Psoas muscle (tissue), 8 donors: ENCODE results near the gene PLG. TPM values are rescaled to one million over a fixed set of nuclear protein-coding genes. Genes with fewer than 3 reads are reported as not detected.
"Not testable (repeated sequence)": the region's sequence is repeated elsewhere in the genome, so short reads cannot be mapped to it uniquely, and the experiment has no call there.

Source experiments
- ATAC-seq, 4 donors: fragments of 200-7000 bp; cut with Tn5 transposase; one replicate each; pipeline ENCODE4 v1.9.1; 2020; ENCODE audit warnings: moderate library complexity in 3 of 4, mild to moderate bottlenecking in 2 of 4
- DNase-seq, 2 donors: peaks; one replicate each; pipeline ENCODE4 v3.0.0-alpha.2; 2020
- H3K27ac ChIP-seq: fragments of 200-600 bp; one replicate; pipeline ENCODE4 v1.8.0; 2022
- H3K27me3 ChIP-seq, 3 donors: fragments of 200-600 bp in 1 of 3; one replicate each; pipeline versions ENCODE4 v1.6.1 to v1.8.0; 2013 to 2022; ENCODE audit warnings: low read length in 2 of 3, mild to moderate bottlenecking in 2 of 3, moderate library complexity in 1 of 3; ENCODE audit not compliant: insufficient read depth in 3 of 3
- H3K36me3 ChIP-seq, 2 donors: fragments of 200-600 bp in 1 of 2; one replicate each; pipeline versions ENCODE4 v1.6.1 to v1.8.0; 2013 to 2022; ENCODE audit warnings: low read depth in 1 of 2, mild to moderate bottlenecking in 1 of 2, moderate library complexity in 1 of 2; ENCODE audit not compliant: insufficient read depth in 1 of 2
- H3K4me1 ChIP-seq: fragments of 200-600 bp; one replicate; pipeline ENCODE4 v1.8.0; 2022
- H3K4me3 ChIP-seq: fragments of 200-600 bp; one replicate; pipeline ENCODE4 v1.8.0; 2022; ENCODE audit warnings: mild to moderate bottlenecking
- H3K9me3 ChIP-seq: fragments of 200-600 bp; one replicate; pipeline ENCODE4 v1.8.0; 2022
- CTCF ChIP-seq: fragments of 200-600 bp; IDR thresholded peaks from one replicate; pipeline ENCODE4 v1.8.0; 2022; ENCODE audit warnings: antibody characterized with exemption
- WGBS, 3 donors: extraction: QIAGEN DNeasy Blood & Tissue Kit; methylation state at CpG; one replicate each; pipeline versions ENCODE4 v1.1.6 to v1.1.7; 2013; 5-methylcytosine and 5-hydroxymethylcytosine counted together
- intact Hi-C, 2 donors: fragments of 100-400 bp; cut with DNase I; formaldehyde crosslinking; loops; one replicate each; pipeline versions ENCODE4 v1.11.0 to v1.14.2; 2022
- polyA plus RNA-seq, 3 donors: library from polyadenylated mRNA; stranded (reverse); fragments of 200-250 nt; gene quantifications; one replicate each; pipeline ENCODE4 v1.2.3, GENCODE V29; 2013
- total RNA-seq, 4 donors: library from RNA; stranded (reverse); fragmentation: NEBNext Ultra II Directional in 2 of 4; extraction: Animal tissue kit (Norgen Biotek cat#: 25700) in 2 of 4; gene quantifications; one replicate each; pipeline versions ENCODE4 v1.2.1 to v1.2.4, GENCODE V29; 2021 to 2023
- donor health status: healthy with polysubstance abuse.
- donor health status: DM: no; HTN: no; CAD: no; lungs with moderate emphysema.
- donor health status: Bipolar disorder and iron deficiency.
- donor health status: healthy.
- donor health status: DM: yes; HTN: yes; CAD: no.
- donor health status: DM: no; HTN: no; CAD: no.
- donor health status: DM: no; HTN: no; CAD: no.
- donor health status: DM: yes; HTN: yes; CAD: no.

The PLG gene
- total and polyA plus RNA-seq, 7 donors: 0.20 to 0.64 TPM; not detected in 5

- ATAC-seq (no peak), DNase-seq (no peak)
- no peak for TF ChIP-seq CTCF
- no peaks in the 10 kb centered on the region for H3K9me3 ChIP-seq
- H3K27ac ChIP-seq: no peak overlapping the region
- H3K4me1 ChIP-seq: no peaks in the 10 kb centered on the region
- no peak overlapping the region for H3K4me3 ChIP-seq
- no peaks in the 10 kb centered on the region for H3K27me3 ChIP-seq
- 35% methylated on average over 9 of the region's 9 CpGs for WGBS, 3 donors
- H3K36me3 ChIP-seq: no peaks in the 10 kb centered on the region
- intact Hi-C loops: no loop called here
These were observed 34.2 kb upstream of the PLG start for GRCh38 chr6:160667639-160668481.

DNA sequence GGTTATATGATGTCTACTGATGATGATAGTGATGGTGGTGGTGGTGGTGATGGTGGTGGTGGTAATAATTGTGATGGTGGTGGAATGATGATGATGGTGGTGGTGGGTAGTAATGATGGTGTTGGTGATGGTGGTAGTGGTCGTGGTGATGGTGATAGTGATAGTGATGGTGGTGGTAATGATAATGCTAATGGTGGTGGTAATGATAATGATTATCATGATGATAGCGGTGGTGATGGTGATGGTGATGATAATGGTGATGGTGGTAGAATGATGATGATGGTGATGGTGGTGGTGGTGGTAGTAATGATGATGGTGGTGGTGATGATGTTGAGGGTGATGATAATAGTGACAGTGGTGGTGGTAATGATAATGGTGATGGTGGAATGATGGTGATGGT, 33.5 kb upstream of the PLG start:
- 74 to 78% (median 77%) methylated on average over 2 of the region's 2 CpGs for WGBS, 3 donors
- Histone ChIP-seq H3K4me3 (no peak overlapping the region), H3K4me1 (no peaks in the 10 kb centered on the region), H3K9me3 (no peaks in the 10 kb centered on the region), H3K27ac (no peak overlapping the region), H3K27me3 (no peaks in the 10 kb centered on the region), H3K36me3 (no peaks in the 10 kb centered on the region)
- no peak for ATAC-seq
- intact Hi-C loops: no loop called here
- no peak for DNase-seq
- TF ChIP-seq CTCF: no peak

- DNase-seq, H3K27me3 ChIP-seq, H3K9me3 ChIP-seq, H3K27ac ChIP-seq, H3K4me3 ChIP-seq, H3K36me3 ChIP-seq, H3K4me1 ChIP-seq, ATAC-seq, intact Hi-C loops: not testable (repeated sequence)
- WGBS, 3 donors: 76 to 86% (median 83%) methylated on average over 5 of the region's 5 CpGs
These were observed 25.6 kb upstream of the PLG start for GRCh38 chr6:160676418-160676817.

DNA sequence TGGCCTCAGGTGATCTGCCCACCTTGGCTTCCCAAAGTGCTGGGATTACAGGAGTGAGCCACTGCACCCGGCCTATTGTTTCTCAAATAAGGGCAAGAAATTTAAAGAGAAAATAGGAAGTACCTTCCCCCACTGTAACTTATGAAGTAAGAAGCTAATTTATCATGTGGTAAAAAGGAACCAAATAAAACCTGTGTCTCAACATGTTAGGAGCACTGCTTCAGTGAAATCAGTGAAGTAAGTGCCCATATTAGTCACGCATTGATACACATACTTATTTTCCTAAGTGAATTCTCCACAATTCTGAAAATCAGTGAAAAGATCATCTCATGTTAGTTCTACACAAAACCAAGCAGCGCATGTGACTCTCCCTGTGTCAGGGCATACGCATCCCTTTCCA, 23.8 kb upstream of the PLG start:
- DNase-seq (no peak), ATAC-seq (no peak)
- no peak for TF ChIP-seq CTCF
- Histone ChIP-seq H3K9me3 (peaks cover 4% of the 10 kb centered on the region), H3K27ac (no peak overlapping the region), H3K36me3 (no peaks in the 10 kb centered on the region), H3K4me1 (no peaks in the 10 kb centered on the region), H3K4me3 (no peak overlapping the region), H3K27me3 (no peaks in the 10 kb centered on the region)
- WGBS, 3 donors: 80 to 84% (median 82%) methylated on average over 4 of the region's 4 CpGs
- intact Hi-C loops: no loop called here

DNA sequence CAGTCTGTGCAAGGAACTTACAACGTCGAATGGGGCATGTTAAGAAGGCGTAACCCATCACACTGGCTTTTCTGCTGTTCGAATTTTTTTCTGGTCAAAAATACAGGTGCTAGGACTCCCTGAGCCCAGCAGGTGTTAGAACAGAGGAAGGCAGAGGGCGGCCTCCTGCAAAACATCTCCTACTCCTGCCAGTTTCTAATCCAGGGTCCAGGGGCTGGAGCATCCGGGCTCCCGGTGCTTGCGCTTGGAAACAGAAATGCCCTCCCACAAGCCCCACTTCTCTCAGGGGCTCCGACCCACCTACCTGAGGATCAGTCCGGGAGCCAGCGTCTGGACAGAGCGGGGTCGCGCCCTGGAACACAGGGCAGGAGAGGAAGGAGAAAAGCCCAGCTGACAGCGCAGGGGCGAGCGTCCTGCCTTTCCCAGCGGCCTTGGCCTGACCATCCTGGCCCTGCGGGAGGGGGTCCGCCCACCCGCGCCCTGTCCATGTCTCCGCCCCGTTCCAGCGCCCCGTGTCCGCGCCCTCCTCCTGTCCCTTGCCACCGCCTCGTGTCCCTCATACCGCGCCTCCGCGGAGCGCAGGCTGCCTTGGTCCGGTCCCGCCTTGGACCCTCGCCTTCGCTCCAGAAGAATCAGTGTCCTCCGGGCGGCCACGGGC, 23.2 kb upstream of the PLG start:
- DNase-seq (no peak), ATAC-seq (no peak)
- no peak for TF ChIP-seq CTCF
- no peaks in the 10 kb centered on the region for H3K4me1 ChIP-seq
- peaks cover 4% of the 10 kb centered on the region for H3K9me3 ChIP-seq
- H3K4me3 ChIP-seq: no peak overlapping the region
- no peaks in the 10 kb centered on the region for H3K36me3 ChIP-seq
- intact Hi-C loops: no loop called here
- H3K27ac ChIP-seq: no peak overlapping the region
- 9 to 20% (median 10%) methylated on average over 32 to 42 of the region's 42 CpGs for WGBS, 3 donors
- H3K27me3 ChIP-seq: no peaks in the 10 kb centered on the region
